ENCODE measurements around the gene BMP2K.

DNA sequence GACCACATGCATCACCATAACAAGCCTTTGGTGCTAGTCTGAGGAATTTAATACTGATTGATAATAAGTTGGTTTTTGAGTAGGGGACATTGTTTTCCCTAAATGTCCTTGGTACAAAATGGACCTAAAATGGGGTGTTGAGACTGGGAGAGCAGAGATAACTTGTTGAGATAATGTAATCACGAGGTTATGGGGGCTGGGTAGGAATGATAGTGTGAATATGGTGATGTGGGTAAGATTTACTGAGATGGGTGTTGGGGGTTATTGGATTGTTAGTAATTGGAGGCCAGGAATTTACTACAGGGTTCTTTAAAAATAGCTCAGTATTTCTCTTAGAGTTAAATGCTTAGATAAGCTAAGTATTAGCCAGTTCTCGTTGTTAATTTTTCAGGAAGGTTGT lies 3.9 kb downstream of the BMP2K start:
- TF ChIP-seq, protein P1, sequence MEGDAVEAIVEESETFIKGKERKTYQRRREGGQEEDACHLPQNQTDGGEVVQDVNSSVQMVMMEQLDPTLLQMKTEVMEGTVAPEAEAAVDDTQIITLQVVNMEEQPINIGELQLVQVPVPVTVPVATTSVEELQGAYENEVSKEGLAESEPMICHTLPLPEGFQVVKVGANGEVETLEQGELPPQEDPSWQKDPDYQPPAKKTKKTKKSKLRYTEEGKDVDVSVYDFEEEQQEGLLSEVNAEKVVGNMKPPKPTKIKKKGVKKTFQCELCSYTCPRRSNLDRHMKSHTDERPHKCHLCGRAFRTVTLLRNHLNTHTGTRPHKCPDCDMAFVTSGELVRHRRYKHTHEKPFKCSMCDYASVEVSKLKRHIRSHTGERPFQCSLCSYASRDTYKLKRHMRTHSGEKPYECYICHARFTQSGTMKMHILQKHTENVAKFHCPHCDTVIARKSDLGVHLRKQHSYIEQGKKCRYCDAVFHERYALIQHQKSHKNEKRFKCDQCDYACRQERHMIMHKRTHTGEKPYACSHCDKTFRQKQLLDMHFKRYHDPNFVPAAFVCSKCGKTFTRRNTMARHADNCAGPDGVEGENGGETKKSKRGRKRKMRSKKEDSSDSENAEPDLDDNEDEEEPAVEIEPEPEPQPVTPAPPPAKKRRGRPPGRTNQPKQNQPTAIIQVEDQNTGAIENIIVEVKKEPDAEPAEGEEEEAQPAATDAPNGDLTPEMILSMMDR (IDR thresholded peaks at IDR 0.05; ENCODE audit: low read depth, low read length, poor library complexity, severe bottlenecking), result no peak
- TF ChIP-seq EZH2phosphoT487 (IDR thresholded peaks at IDR 0.05; ENCODE audit: borderline replicate concordance, low read length), result no peak

Data from DOHH2 (cell line).